Measurements from ENCODE around the gene IGSF21.
A peak's percentile ranks its signal among the peaks of the same experiment; 100 is the strongest.

DNA sequence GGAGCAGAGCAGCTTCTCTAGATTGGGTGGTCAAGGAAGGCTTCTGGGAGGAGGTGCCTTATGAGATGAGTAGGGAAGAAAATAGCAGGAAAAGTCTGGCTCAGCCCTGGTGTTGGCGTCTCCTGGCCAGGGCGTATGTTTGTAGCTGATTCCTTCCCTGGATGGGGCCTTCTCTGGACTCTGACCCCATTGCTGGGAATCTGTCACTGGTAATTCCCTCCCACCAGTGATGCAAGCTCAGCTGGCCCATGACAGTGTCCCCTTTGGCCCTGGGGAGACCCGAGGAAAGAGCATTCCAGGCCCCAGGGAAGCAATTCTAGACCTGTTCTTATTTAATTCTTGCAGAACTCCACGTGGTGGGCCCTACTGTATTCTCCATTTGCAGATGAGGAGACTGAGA lies 20.7 kb downstream of the IGSF21 start:
- TF ChIP-seq, protein P1, sequence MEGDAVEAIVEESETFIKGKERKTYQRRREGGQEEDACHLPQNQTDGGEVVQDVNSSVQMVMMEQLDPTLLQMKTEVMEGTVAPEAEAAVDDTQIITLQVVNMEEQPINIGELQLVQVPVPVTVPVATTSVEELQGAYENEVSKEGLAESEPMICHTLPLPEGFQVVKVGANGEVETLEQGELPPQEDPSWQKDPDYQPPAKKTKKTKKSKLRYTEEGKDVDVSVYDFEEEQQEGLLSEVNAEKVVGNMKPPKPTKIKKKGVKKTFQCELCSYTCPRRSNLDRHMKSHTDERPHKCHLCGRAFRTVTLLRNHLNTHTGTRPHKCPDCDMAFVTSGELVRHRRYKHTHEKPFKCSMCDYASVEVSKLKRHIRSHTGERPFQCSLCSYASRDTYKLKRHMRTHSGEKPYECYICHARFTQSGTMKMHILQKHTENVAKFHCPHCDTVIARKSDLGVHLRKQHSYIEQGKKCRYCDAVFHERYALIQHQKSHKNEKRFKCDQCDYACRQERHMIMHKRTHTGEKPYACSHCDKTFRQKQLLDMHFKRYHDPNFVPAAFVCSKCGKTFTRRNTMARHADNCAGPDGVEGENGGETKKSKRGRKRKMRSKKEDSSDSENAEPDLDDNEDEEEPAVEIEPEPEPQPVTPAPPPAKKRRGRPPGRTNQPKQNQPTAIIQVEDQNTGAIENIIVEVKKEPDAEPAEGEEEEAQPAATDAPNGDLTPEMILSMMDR (IDR thresholded peaks at IDR 0.05; ENCODE audit: low read depth, low read length, missing input control), result no peak
- TF ChIP-seq, protein P2, sequence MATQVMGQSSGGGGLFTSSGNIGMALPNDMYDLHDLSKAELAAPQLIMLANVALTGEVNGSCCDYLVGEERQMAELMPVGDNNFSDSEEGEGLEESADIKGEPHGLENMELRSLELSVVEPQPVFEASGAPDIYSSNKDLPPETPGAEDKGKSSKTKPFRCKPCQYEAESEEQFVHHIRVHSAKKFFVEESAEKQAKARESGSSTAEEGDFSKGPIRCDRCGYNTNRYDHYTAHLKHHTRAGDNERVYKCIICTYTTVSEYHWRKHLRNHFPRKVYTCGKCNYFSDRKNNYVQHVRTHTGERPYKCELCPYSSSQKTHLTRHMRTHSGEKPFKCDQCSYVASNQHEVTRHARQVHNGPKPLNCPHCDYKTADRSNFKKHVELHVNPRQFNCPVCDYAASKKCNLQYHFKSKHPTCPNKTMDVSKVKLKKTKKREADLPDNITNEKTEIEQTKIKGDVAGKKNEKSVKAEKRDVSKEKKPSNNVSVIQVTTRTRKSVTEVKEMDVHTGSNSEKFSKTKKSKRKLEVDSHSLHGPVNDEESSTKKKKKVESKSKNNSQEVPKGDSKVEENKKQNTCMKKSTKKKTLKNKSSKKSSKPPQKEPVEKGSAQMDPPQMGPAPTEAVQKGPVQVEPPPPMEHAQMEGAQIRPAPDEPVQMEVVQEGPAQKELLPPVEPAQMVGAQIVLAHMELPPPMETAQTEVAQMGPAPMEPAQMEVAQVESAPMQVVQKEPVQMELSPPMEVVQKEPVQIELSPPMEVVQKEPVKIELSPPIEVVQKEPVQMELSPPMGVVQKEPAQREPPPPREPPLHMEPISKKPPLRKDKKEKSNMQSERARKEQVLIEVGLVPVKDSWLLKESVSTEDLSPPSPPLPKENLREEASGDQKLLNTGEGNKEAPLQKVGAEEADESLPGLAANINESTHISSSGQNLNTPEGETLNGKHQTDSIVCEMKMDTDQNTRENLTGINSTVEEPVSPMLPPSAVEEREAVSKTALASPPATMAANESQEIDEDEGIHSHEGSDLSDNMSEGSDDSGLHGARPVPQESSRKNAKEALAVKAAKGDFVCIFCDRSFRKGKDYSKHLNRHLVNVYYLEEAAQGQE (IDR thresholded peaks at IDR 0.05), result peak; percentile 78
- TF ChIP-seq EGR1 (IDR thresholded peaks at IDR 0.05; ENCODE audit: low read depth in 2 of 2) (peak in 1 of 2 donors; percentile 61), YY1 (IDR thresholded peaks at IDR 0.05) (peak; percentile 79), SP1 (IDR thresholded peaks at IDR 0.05) (peak; percentile 97), TAF1 (conservative IDR thresholded peaks at IDR 0.05) (no peak), JUND (IDR thresholded peaks at IDR 0.05) (peak; percentile 56 to 88), RAD21 (IDR thresholded peaks at IDR 0.05) (peak; percentile 28 to 35)
- TF ChIP-seq, protein P3, sequence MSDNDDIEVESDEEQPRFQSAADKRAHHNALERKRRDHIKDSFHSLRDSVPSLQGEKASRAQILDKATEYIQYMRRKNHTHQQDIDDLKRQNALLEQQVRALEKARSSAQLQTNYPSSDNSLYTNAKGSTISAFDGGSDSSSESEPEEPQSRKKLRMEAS (IDR thresholded peaks at IDR 0.05), result peak; percentile 82
- TF ChIP-seq, protein P4, sequence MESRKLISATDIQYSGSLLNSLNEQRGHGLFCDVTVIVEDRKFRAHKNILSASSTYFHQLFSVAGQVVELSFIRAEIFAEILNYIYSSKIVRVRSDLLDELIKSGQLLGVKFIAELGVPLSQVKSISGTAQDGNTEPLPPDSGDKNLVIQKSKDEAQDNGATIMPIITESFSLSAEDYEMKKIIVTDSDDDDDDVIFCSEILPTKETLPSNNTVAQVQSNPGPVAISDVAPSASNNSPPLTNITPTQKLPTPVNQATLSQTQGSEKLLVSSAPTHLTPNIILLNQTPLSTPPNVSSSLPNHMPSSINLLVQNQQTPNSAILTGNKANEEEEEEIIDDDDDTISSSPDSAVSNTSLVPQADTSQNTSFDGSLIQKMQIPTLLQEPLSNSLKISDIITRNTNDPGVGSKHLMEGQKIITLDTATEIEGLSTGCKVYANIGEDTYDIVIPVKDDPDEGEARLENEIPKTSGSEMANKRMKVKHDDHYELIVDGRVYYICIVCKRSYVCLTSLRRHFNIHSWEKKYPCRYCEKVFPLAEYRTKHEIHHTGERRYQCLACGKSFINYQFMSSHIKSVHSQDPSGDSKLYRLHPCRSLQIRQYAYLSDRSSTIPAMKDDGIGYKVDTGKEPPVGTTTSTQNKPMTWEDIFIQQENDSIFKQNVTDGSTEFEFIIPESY (IDR thresholded peaks at IDR 0.05), result no peak
- TF ChIP-seq, protein P5, sequence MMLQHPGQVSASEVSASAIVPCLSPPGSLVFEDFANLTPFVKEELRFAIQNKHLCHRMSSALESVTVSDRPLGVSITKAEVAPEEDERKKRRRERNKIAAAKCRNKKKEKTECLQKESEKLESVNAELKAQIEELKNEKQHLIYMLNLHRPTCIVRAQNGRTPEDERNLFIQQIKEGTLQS (IDR thresholded peaks at IDR 0.05), result peak; percentile 97

Measured in liver (tissue), 3 donors.